HCT116 (cell line): ENCODE measurements around the gene SVIP. TPM values are rescaled to one million over a fixed set of nuclear protein-coding genes. Genes with fewer than 3 reads are reported as not detected.

Experiments
- ATAC-seq: fragments of 200-7000 bp; cut with Tn5 transposase; 2 replicates; pipeline ENCODE4 v1.9.1; 2020; ENCODE audit warnings: mild to moderate bottlenecking, moderate library complexity
- BruUV-seq: library from RNA; stranded (reverse); fragments of 400-500 nt; replicated peaks from 2 replicates; lab custom pipeline; 2021; lab: Mats Ljungman, UMichigan
- CTCF ChIA-PET: fragments of 300-600 bp; sonication (Branson Sonifier 250); formaldehyde crosslinking; loops from one replicate; lab custom pipeline; 2021; ENCODE audit warnings: antibody characterized with exemption; lab: Charles Lee
- POLR2A ChIA-PET: fragments of 300-600, 350-600 bp; sonication (Branson Sonifier 250); formaldehyde crosslinking; loops from one replicate; lab custom pipeline; 2021; ENCODE audit warnings: antibody characterized with exemption; lab: Charles Lee
- RAD21 ChIA-PET, 2 experiments: fragments of 300-600 bp; sonication (Branson Sonifier 250); formaldehyde crosslinking; loops; one replicate each; lab custom pipeline; 2023; ENCODE audit warnings: low total read pairs in 2 of 2; ENCODE audit not compliant: uncharacterized antibody in 2 of 2, unreplicated experiment in 2 of 2, low non-redundant PET in 1 of 2; lab: Charles Lee
- DNase-seq: peaks from one replicate; pipeline ENCODE4 v3.0.0-alpha.2; 2010; ENCODE audit warnings: low read depth, low spot score
- H2AFZ ChIP-seq: fragments of 200-600 bp; shearing (Covaris generic), sonication (generic); 2 replicates; pipeline ENCODE4 v1.6.1; 2017; ENCODE audit warnings: low read depth, mixed run types, mixed read lengths, antibody characterized with exemption, low read length; ENCODE audit not compliant: poor library complexity, severe bottlenecking
- H3K27ac ChIP-seq: 2 replicates; pipeline ENCODE4 v1.5.1; 2012; ENCODE audit warnings: low read depth, low read length
- H3K27me3 ChIP-seq: fragments of 200-600 bp; sonication (generic); 2 replicates; pipeline ENCODE4 v1.6.1; 2016; ENCODE audit warnings: mixed run types, low read length, mixed read lengths; ENCODE audit not compliant: insufficient read depth
- H3K36me3 ChIP-seq, 2 experiments: fragments of 200-500 bp in 1 of 2; fragments of 200-600 bp in 1 of 2; sonication (Bioruptor generic) in 1 of 2; sonication (generic) in 1 of 2; 2 replicates each; pipeline versions ENCODE4 v1.5.1 to v1.6.1; 2014 to 2016; ENCODE audit warnings: low read length in 2 of 2, inconsistent platforms in 1 of 2, mixed read lengths in 1 of 2, mixed run types in 1 of 2; ENCODE audit not compliant: insufficient read depth in 2 of 2, control insufficient read depth in 1 of 2
- H3K4me1 ChIP-seq, 2 experiments: fragments of 200-600 bp in 1 of 2; sonication (generic) in 1 of 2; 2 replicates each; pipeline versions ENCODE4 v1.5.1 to v1.6.1; 2012 to 2017; ENCODE audit warnings: low read length in 2 of 2, inconsistent platforms in 1 of 2, mild to moderate bottlenecking in 1 of 2, mixed read lengths in 1 of 2, mixed run types in 1 of 2, moderate library complexity in 1 of 2; ENCODE audit not compliant: insufficient read depth in 2 of 2, control insufficient read depth in 1 of 2
- H3K4me2 ChIP-seq: fragments of 200-600 bp; sonication (generic); 2 replicates; pipeline ENCODE4 v1.6.1; 2017; ENCODE audit warnings: mixed run types, low read length, mixed read lengths
- H3K4me3 ChIP-seq, 2 experiments: fragments of 200-600 bp in 1 of 2; sonication (generic) in 1 of 2; replicated peaks in 1 of 2; 2 replicates each; pipeline ENCODE4 v1.5.1; 2011 to 2016; ENCODE audit warnings: low read length in 2 of 2, control low read depth in 1 of 2, low read depth in 1 of 2, mild to moderate bottlenecking in 1 of 2, mixed read lengths in 1 of 2, mixed run types in 1 of 2
- H3K79me2 ChIP-seq: fragments of 200-600 bp; sonication (generic); 2 replicates; pipeline ENCODE4 v1.6.1; 2017; ENCODE audit warnings: mild to moderate bottlenecking, mixed run types, low read length, moderate library complexity, mixed read lengths; ENCODE audit not compliant: insufficient read depth
- H3K9ac ChIP-seq: fragments of 200-600 bp; sonication (generic); 2 replicates; pipeline ENCODE4 v1.6.1; 2016; ENCODE audit warnings: low read length, mixed read lengths
- H3K9me2 ChIP-seq: fragments of 200-600 bp; sonication (generic), shearing (Covaris generic); 2 replicates; pipeline ENCODE4 v1.6.1; 2017; ENCODE audit warnings: mixed run types, mild to moderate bottlenecking, moderate library complexity; ENCODE audit not compliant: insufficient read depth
- H3K9me3 ChIP-seq, 2 experiments: fragments of 200-500 bp in 1 of 2; fragments of 200-600 bp in 1 of 2; sonication (Bioruptor generic) in 1 of 2; sonication (generic) in 1 of 2; 2 replicates each; pipeline ENCODE4 v1.6.1; 2014 to 2017; ENCODE audit warnings: low read length in 2 of 2, mixed read lengths in 2 of 2, inconsistent platforms in 1 of 2, low read depth in 1 of 2, mild to moderate bottlenecking in 1 of 2, mixed run types in 1 of 2, moderate library complexity in 1 of 2; ENCODE audit not compliant: control insufficient read depth in 1 of 2, insufficient read depth in 1 of 2
- H4K20me1 ChIP-seq: fragments of 200-600 bp; sonication (generic), shearing (Covaris generic); 2 replicates; pipeline ENCODE4 v1.6.1; 2017; ENCODE audit warnings: mixed run types, mild to moderate bottlenecking, moderate library complexity; ENCODE audit not compliant: insufficient read depth
- ATF3 ChIP-seq: IDR thresholded peaks from 2 replicates; pipeline ENCODE4 v1.6.1; 2012
- FOSL1 ChIP-seq: IDR thresholded peaks from 2 replicates; pipeline ENCODE4 v1.6.1; 2012; ENCODE audit warnings: low read depth
- JUND ChIP-seq: IDR thresholded peaks from 2 replicates; pipeline ENCODE4 v1.6.1; 2012
- MAX ChIP-seq: IDR thresholded peaks from 2 replicates; pipeline ENCODE4 v1.6.1; 2012
- YY1 ChIP-seq: IDR thresholded peaks from 2 replicates; pipeline ENCODE4 v1.6.1; 2011; ENCODE audit warnings: low read length, low read depth, moderate library complexity, mild to moderate bottlenecking; ENCODE audit not compliant: insufficient replicate concordance; ENCODE audit errors: extremely low read depth
- ZNF274 ChIP-seq: fragments of 200-500 bp; sonication (Bioruptor generic); IDR thresholded peaks from 2 replicates; pipeline ENCODE4 v1.6.1; 2014; ENCODE audit warnings: mild to moderate bottlenecking, low read depth, low read length, inconsistent platforms
- intact Hi-C: fragments of 100-400 bp; cut with micrococcal nuclease; formaldehyde crosslinking; loops from 2 replicates; pipeline ENCODE4 v1.10.0; 2022
- total RNA-seq: library from RNA; stranded (reverse); gene quantifications from one replicate; pipeline ENCODE4 v1.2.1, GENCODE V29; 2021; ENCODE audit not compliant: unreplicated experiment

SVIP gene
- total RNA-seq, 1 experiment from 2014 or later = 18.6 TPM

GRCh38 chr11:22780952-22781593, 48.5 kb downstream of the SVIP start (continued):
- no peak for TF ChIP-seq ZNF274
- TF ChIP-seq JUND = no peak
- TF ChIP-seq YY1 = no peak
- TF ChIP-seq, all 23 proteins: peak for 0

- ATAC-seq = no peak
- CTCF ChIA-PET = no interaction called here
Measured at GRCh38 chr11:22779850-22780249, 49.8 kb downstream of the SVIP start.

More at GRCh38 chr11:22779850-22780249, 49.8 kb downstream of the SVIP start:
- H3K9ac ChIP-seq = no peak overlapping the region
- TF ChIP-seq MAX (no peak), FOSL1 (no peak), ATF3 (no peak)
- no peaks in the 10 kb centered on the region for H3K79me2 ChIP-seq
- peaks cover 16% of the 10 kb centered on the region for H3K27me3 ChIP-seq
- no peak overlapping the region for H2AFZ ChIP-seq
- no peaks in the 10 kb centered on the region for H4K20me1 ChIP-seq
- H3K4me1 ChIP-seq = no peaks in the 10 kb centered on the region
- no peak overlapping the region for H3K4me2 ChIP-seq
- POLR2A ChIA-PET = no interaction called here
- H3K4me3 ChIP-seq = no peak overlapping the region
- H3K36me3 ChIP-seq = no peaks in the 10 kb centered on the region
- no peaks in the 10 kb centered on the region for H3K9me2 ChIP-seq
- BruUV-seq = no TSS peak
- RAD21 ChIA-PET = no interaction called here
- DNase-seq = no peak
- intact Hi-C loops = loop anchor here (5.0 kb wide), 1 partner anchor 108 kb away; no protein-coding TSS in a partner anchor
- H3K27ac ChIP-seq = no peak overlapping the region
- no peaks in the 10 kb centered on the region for H3K9me3 ChIP-seq
